Hematopoietic multipotent progenitor cell treated with erythropoietin and hydrocortisone succinate and interleukin-3 and kit ligand, for 15 days (in vitro differentiated cells): ENCODE data around the gene TNIP2.

Experiments
- DNase-seq: peaks from one replicate; pipeline ENCODE4 v3.0.0-alpha.2; 2015; ENCODE audit warnings: low spot score

The TNIP2 gene

GRCh38 chr4:2714918-2715317 lies 41.2 kb downstream of the TNIP2 start:
- no peak for DNase-seq

GRCh38 chr4:2714061-2714770 lies 41.9 kb downstream of the TNIP2 start:
- no peak for DNase-seq

- no peak for DNase-seq
These were observed 42.8 kb downstream of the TNIP2 start for GRCh38 chr4:2713337-2713736.

GRCh38 chr4:2712261-2712842 lies 43.8 kb downstream of the TNIP2 start:
- DNase-seq, result no peak

GRCh38 chr4:2702770-2703169 lies 53.4 kb downstream of the TNIP2 start:
- no peak for DNase-seq

GRCh38 chr4:2702361-2702760 lies 53.8 kb downstream of the TNIP2 start:
- DNase-seq, result no peak

- no peak for DNase-seq
These were observed 56.1 kb downstream of the TNIP2 start for GRCh38 chr4:2700031-2700430.

- no peak for DNase-seq
These were observed 56.6 kb downstream of the TNIP2 start for GRCh38 chr4:2699534-2699933.

GRCh38 chr4:2698951-2699505 lies 57.1 kb downstream of the TNIP2 start:
- no peak for DNase-seq

GRCh38 chr4:2698504-2698903 lies 57.6 kb downstream of the TNIP2 start:
- no peak for DNase-seq

- no peak for DNase-seq
These were observed 58.1 kb downstream of the TNIP2 start for GRCh38 chr4:2697995-2698414.

GRCh38 chr4:2696423-2696822 lies 59.7 kb downstream of the TNIP2 start:
- DNase-seq, result no peak

GRCh38 chr4:2695346-2696060 lies 60.6 kb downstream of the TNIP2 start:
- no peak for DNase-seq

- DNase-seq, result no peak
These were observed 61.4 kb downstream of the TNIP2 start for GRCh38 chr4:2694691-2695090.

- no peak for DNase-seq
These were observed 64.1 kb downstream of the TNIP2 start for GRCh38 chr4:2691952-2692435.
